Activated naive CD4-positive, alpha-beta T cell treated with Interleukin-2 at 50 U/mL for 16 hours (primary cell): ENCODE results near the gene GADD45B.

Experiments
- DNase-seq: peaks from one replicate; pipeline ENCODE4 v3.0.0-alpha.2; 2020

Gene GADD45B, protein sequence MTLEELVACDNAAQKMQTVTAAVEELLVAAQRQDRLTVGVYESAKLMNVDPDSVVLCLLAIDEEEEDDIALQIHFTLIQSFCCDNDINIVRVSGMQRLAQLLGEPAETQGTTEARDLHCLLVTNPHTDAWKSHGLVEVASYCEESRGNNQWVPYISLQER

DNA sequence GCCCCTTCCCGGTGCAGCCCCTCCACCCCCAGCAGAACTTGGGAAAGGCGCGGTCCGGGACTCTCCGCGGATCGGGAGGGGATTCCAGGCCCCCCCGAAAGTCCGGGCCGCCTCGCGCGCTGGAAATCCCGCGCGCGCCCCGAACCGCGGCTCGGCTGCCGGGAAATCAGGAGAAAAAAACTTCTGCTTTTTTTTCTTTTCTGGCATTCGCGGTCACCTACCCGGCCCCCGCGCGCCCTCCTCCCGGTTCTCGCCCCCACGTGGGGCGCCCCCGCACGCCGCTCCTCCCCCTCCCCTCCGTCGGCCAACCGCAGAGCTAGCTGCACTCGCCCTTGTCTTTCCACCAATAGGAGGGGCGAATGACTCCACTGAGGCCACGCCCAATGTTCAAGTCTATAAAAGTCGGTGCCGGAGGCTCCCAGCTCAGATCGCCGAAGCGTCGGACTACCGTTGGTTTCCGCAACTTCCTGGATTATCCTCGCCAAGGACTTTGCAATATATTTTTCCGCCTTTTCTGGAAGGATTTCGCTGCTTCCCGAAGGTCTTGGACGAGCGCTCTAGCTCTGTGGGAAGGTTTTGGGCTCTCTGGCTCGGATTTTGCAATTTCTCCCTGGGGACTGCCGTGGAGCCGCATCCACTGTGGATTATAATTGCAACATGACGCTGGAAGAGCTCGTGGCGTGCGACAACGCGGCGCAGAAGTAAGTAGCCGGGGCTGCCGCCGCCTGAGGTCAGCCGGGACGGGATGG, at the start of gene GADD45B:
GADD45B (plus strand) TSS at position 426 of the 749 bp plus-strand sequence; CDS start at position 658, 232 bp downstream.
- peak; percentile 96 for DNase-seq

DNA sequence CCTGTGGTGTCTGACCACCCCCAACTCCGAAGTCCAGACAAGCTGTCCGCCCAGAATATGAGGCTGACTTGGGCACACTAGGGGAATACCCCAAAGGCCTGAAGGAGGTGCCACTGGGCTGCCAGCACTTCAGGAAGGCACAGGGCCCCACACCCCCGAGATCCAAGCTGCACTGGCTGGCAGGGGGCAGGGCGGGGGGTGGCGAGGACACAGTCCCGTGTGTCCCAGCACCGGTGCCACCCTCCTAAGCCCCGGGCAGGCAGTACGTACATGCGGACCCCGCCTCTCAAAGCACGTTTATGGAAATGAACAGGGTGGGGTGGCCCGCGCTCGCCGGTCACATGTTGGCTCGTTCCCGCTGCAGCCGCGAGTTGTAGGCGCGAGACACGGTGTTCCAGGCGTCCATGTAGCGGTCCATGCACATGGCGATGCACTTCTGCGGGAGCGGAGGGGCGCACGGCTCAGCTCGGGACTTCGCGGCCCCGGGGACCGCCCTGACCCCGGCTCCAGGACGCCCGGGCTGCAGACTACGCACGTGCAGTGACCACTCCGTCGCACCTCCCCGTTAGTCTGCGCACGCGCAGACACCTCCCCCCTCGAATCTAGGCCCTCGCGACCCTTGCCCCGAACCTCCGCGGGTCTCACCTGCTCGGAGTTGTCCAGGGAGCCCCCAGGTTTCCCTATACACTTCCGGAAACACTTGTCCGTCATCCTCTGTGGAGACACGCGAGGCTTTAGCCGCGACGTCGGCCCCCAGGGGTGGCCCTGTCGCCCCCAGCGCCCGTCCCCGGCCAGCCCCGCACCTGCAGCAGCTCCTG, 49.1 kb upstream of the GADD45B start:
- DNase-seq: peak; percentile 47

DNA sequence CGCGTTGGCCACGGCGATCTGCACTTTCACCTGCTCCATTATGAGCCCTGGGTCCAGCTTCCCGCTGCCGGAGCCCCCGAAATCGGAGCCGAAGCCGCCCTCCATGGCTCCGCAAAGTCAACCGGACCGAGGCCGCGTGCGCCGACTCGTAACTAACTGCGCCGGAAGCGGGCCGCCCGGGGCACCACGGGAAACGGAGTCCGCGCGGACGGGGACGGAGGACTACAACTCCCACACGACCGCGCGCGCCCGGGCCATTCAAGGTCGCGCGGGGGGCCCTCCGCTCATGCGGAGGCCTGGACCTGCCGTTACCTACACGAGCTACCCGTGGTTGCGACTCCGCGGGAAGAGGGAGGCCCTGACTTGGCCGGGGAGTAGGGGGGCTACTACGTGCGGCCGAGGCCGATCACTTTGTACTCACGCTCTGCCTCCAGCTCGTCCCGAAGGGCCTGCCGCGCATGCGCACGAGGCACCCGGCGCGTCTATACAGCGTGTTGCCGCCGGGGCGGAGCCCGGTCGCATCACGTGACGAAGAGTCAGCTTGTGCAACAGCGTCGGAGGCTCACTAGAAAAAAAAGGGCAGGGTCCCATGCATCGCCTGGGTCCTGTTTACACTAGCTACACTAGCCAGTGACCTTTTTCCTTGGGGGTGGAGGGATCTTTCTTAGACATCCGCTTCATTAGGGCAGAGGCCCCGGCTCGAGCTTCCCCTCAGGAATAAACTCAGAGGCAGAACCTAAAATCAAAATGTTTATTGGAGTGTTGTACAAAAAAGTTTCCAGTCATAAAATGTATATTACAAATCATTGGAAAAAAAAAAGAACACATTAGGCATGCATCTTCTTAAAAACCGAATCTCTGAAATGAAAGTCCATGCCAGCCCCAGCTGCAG, 48.3 kb upstream of the GADD45B start, which contains the start of gene TIMM13:
TIMM13 (minus strand) TSS at position 158 of the 892 bp plus-strand sequence; CDS start at position 105, 53 bp downstream.
- peak; percentile 96 for DNase-seq

DNA sequence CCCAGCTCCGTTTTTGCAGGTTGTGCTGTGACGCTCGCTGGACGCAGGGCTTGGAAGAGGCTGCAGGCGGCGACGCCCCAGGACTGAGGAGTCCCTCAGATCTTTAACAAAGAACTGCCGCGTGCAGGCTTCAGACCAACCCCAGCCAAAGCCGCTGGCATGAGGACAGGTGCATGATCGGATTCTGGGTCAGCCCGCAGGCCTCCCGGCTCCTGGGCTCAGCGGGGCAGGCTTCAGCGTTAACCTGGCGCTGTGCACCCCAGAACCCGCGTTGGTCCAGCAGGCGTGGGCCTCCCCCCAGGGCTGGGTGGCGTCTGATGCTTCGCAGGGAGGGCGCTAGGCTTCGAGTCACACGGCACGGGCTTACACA, 47.6 kb upstream of the GADD45B start:
- DNase-seq: no peak

DNA sequence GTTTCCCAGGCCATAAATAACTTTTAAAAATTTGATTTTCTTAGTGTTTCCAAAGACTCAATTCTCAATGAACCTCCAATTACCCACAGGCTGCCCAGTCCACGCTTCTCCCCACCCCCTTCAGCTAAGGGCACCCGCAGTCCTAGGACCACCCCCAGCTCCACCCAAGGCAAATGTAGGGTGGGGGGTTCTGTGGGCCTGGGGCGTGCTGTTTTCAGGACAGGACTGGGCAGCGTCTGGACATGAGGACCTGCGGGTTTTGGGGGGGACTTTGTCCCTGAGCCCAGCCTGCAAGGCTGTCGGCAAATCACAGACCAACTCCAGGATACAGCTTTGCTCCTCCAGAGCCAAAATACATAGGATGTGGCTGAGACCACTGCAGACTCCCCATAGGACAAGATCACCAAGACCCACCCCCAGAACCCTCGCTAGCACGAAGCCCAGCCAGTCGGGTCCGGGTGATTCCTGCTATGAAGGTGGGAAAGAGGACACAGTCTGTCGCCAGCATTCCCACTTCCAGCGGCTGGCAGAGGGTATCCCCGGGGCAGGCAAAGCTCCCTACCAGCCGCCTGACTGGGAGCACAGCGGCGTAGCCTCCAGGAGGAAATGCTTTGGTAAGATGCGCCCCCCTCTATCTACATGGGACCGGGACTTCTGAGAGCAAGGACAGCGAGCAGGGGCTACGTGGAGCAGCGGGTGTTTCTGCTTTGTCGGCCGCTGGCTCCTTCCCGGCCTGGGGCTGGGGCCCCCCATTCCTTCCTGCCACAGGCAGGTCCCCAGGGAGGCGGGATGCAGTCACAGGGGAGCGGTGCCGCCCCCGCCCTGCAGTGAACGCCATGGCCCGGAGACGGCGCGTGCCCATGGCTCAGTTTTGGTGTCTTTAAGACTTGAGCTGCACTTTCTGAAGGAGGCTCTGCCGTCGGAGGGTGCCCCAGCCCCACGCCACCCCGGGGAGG, 46.9 kb upstream of the GADD45B start:
- no peak for DNase-seq

DNA sequence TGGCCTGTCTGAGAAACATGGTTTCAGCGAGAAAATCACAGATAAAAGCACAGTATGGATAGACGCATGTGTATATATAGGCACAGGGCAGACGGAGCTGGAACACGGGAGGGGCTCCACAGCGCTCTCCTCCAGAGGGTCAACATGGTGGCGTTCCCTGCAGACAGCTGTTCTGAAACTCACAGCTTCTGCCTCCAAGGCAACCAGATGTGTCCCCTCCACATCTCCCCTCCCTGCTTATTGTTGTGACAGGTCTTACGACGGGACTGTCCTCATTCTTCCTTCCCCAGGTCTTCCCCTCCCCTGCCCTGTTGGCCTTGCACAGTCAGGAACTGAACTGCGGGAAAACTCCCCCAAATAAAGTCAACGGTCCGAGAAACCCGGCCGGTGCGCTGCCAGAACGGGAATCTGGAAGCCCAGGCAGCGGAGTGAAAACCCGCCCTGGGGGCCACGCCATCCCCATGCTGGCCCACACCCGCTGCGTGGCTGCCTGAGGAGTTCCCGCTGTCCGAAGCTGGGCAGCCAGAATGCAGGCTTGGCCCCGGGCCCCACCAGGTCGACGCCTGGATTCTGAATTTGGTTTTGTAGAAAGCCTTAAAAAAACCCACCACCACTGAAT, 45.9 kb upstream of the GADD45B start:
- no peak for DNase-seq

DNA sequence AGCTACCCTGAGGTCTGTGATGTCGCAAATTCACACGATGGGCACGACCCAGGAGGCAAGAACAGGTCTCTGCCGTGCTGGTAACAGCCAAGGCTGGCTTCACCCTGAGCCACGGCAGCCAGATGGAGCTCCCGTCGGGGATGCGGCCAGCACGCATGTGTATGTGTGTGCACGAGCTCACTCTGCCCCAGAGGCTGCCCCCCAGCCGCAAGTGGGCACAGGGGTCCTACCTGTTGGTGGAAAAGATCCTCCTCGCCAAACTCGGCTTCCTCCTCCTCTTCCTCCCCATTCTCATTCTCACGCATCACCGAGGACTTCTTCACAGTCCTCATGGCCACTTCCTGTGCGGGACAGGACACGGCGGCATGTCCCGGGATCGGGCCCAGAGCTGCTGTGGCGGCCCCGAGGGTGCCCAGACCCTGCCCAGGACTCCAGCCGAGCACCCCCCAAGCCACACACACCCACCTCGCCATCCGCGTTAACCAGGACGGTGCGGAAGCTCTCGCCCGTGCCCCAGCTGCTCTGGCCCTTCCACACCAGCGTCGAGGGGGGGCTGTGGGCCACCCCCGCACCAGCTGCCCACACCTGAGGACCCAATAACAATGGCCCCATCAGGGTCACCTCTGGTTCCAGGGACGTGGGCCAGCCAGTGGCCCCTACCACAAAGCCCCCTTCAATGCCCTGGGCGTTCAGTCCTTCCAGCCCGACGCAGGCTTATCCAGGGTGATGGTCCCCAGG, 44.4 kb upstream of the GADD45B start:
- no peak for DNase-seq

DNA sequence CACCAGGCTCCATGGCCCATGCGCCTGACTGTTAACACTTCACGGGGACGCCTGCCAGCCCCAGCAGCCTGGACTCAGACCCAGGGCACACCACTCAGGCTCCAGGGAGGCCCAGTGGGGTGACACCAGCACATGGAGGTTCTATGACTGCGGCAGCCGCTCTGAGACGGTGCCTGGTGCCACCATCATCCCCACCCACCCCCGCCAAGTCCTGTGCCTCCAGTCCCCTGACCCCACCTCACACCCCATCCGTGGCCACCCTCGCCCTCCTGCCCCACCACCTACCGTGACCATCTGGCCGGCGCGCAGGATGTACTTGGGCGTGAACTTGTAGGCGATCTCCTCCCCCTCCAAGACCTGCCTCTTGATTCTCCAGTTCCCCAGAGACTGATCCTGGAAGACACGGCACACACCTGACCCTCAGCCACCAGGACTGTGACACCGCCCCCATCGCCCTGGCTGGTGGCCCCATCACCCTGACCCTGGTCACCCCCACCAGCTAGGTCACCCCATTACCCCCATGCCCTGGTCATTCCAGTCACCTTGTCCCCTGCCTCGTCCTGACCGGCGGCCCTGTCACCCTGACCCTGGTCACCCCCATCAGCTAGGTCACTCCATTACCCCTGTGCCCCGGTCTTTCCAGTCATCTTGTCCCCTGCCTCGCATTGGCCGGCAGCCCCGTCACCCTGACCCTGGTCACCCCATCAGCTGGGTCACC, 43.6 kb upstream of the GADD45B start:
- no peak for DNase-seq

DNA sequence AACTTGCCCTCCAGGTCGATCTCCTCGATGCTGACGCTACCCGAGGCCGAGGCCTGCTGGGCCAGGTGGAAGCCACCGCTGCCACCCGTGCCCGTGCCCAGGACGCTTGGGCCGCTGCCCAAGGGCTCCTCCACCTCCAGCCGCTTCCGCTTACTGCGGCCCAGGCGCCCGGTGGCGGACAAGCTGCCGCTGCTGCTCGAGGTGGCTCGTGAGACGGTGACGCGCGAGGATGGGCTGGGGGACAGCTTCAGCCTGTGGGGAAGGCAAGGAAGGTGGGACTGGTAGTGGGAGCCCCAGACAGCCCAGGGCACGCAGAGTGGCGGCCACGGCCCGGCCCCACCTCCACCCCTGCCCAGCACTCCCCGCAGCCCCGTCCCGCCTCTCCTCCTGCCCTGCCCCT, 42.1 kb upstream of the GADD45B start:
- DNase-seq: no peak

DNA sequence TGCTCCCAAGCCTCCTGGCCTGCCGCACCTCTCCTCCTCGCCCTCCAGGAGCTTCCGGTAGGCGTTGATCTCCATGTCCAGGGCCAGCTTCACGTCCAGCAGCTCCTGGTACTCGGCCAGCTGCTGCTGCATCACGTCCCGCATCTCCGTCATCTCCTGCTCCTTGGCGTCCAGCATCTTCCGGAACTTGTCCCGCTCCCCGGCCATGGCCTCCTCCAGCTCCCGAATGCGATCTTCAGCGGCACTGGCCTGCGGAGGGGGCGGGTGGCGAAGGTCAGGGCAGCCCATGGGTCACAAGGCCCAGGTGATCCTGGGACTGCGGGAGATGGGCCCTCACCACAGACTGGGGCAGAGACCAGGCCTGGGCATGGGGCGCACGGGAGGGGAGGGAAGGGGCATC, 41.7 kb upstream of the GADD45B start:
- no peak for DNase-seq

DNA sequence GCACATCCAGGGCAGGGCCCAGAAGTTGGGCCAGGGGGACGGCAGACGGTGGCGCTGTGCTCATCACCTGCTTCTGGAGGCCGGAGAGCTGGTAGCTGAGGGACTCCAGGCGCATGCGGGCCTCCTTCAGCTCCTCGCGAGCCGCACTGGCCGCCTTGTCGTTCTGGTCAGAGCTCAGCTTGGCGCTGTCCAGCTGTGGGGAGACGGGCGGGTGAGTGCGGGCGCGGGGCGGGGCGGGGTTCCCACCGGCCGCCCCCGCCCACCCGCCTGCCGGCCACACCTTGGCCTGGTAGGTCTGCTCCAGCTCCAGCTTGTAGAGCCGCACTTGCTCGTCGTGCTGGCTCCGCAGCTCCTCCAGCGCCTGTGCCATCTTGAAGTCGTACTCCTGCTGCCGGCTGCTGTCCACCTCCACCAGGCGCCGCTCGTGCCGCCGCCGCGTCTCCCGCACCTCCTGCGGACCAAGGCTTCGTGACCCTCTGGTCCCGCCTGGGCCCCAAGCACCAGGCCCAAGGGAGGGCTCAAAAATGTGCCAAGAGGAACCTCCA, 41.1 kb upstream of the GADD45B start:
- no peak for DNase-seq

DNA sequence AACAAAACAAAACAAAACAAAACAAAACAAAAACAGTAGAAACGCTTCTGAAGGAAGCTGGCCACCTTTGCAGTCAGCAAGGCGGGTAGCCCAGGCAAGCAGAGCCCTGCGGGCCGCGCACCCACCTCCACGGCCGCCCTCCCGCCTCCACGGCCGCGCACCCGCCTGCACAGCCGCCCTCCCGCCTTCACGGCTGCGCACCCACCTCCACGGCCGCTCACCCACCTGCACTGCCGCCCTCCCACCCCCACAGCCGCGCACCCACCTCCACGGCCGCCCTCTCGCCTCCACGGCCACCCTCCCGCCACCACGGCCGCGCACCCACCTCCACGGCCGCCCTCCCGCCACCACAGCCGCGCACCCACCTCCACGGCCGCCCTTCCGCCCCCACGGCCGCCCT, 39.5 kb upstream of the GADD45B start:
- no peak for DNase-seq

DNA sequence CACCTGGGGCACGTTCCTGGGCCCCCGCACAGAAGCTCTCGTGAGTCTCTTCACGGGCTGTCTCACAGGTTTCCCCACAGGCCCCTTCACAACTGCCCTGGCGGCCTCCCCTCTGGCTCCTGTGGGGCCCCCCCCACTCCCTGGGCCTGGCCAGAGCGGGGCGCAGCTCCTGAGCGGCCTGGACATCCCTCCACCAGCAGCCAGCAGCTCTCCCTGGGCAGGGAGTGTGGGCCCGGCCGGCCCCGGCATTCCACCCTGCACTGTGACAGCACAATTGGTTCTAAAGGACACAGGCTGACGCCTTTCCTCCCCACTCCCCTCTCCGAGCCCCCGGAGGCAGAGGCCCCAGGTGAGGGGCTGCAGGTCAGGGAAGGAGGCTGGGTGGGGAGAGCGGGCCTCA, 39.0 kb upstream of the GADD45B start:
- no peak for DNase-seq

DNA sequence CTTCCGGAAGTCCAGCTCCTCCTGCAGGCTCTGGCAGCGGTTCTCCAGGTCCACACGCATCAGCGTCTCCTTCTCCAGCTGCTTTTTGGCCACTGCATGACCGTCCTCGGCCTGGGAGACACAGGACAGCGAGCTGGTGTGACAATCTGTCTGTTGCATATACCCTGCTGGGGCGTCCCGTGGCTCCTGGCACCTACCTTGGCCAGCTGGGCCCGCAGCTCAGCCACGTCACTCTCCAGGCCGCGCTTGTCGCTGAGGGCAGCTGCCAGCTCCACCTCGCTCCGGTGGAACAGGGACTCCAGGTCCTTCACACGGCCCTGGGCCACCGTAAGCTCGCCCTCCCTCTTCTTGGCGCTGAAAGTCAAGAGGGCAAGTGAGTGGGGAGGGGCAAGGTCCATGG, 37.7 kb upstream of the GADD45B start:
- no peak for DNase-seq

DNA sequence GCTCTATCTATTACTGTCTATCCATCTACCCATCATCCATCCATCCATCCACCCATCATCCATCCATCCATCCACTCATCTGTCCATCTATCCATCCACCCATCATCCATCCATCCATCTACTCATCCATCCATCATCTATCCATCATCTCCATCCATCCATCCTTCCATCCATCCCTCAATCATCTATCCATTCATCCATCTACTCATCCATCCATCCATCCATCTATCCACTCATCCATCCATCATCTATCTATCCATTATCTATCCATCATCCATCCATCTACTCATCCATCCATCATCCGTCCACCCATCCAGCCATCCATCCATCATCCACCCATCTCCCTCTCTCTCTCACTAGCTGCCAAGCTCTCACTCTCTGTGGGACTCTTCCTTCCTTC, 35.4 kb upstream of the GADD45B start:
- DNase-seq: no peak

DNA sequence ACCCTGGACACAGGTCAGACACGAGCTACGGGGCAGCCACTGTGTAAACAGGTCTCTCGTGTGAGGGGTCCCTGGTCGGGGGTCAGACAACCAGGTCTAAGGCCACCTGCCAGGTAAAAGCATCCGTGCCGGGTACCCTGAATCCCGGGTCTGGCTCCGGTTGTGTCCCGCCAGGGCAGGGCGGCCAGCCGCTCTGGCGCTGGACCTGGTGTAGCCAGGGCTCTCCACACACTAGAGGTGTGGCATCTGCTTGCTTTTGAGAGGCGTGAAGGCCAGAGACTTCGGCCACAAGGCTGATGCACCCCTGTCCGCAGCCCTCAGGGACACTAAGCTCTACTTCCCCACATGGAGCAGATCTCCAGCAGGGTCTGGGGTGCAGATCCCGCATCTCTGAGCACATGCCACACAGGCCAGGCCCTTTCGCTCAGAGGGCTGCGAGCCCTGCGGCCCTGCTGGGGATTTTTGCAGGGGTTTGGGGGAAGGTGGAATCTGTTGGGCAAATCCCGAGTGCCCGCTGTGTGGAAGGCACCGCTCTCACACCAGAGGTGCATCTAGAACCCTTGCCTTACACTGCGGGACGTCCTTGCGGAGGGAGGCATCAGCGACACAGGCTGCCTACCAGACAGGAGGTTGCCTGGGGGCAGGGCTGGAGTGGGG, 34.7 kb upstream of the GADD45B start:
- no peak for DNase-seq

DNA sequence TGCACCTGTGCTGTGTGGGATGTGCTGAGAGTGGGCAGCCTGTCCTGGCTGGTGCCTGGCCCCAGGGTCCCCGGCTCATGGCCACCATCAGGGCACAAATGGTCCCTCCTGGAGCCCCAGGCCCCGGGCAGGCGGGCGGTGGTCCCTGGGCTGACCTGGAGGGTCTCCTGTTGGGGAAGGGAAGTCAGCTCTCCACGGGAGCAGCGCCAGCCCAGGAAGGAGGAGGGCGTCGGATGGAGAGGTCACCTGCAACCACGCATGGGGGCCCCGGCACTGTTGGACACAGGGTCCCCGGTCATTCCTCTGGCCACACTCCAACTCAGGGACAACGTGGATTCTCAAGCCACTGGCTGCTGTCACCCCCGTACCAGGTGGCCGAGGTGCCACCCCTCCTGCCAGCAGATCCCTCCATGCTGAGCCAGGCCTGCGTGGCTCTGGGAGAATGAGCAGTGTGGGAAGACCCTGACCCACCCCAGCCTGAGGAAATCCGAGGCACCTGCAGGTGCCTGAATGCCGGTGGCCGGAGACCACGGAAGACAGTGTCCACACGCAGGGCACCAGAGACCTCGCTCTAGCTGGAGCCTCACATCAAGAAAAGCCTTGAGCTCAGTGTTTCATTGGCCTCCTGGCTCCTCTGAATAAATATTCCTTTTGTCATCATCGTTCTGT, 32.7 kb upstream of the GADD45B start:
- no peak for DNase-seq

DNA sequence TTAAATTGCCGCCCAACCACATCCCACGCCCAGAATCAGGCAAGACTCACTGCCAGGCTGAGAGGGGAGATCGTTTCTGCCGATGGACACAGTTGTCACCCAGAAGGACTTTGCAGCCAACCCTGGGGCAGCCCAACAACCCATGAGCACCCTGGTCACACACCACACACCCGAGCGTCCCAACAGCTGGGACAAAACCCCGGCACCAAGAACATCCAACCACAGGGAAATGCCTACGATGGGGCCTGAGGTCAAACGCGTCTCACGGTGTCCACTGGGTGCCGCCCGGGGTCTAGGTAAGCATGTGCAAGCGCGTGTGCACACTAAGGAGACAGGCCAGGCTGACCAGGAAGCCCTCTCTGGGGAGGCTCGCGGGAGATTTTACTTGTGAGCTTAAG, 32.1 kb upstream of the GADD45B start:
- DNase-seq: no peak
